Transverse colon (tissue), 3 donors: ENCODE results near the gene SHC2.

ENCODE experiments used
- POLR2A ChIP-seq: fragments of 450-650 bp; IDR thresholded peaks from one replicate; pipeline ENCODE4 v1.6.1; 2016; ENCODE audit warnings: antibody characterized with exemption, mild to moderate bottlenecking, moderate library complexity
- TF ChIP-seq, protein P1 (sequence below), 5 experiments: fragments of 200-600 bp in 3 of 5; fragments of 450-650 bp in 2 of 5; sonication (generic) in 3 of 5; IDR thresholded peaks; 1 replicate in 2 of 5; 2 replicates in 3 of 5; pipeline ENCODE4 v1.5.1; 2016 to 2017; ENCODE audit warnings: antibody characterized with exemption in 5 of 5, inconsistent platforms in 3 of 5, mild to moderate bottlenecking in 2 of 5, moderate library complexity in 1 of 5

- TF ChIP-seq, protein P1, sequence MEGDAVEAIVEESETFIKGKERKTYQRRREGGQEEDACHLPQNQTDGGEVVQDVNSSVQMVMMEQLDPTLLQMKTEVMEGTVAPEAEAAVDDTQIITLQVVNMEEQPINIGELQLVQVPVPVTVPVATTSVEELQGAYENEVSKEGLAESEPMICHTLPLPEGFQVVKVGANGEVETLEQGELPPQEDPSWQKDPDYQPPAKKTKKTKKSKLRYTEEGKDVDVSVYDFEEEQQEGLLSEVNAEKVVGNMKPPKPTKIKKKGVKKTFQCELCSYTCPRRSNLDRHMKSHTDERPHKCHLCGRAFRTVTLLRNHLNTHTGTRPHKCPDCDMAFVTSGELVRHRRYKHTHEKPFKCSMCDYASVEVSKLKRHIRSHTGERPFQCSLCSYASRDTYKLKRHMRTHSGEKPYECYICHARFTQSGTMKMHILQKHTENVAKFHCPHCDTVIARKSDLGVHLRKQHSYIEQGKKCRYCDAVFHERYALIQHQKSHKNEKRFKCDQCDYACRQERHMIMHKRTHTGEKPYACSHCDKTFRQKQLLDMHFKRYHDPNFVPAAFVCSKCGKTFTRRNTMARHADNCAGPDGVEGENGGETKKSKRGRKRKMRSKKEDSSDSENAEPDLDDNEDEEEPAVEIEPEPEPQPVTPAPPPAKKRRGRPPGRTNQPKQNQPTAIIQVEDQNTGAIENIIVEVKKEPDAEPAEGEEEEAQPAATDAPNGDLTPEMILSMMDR (IDR thresholded peaks at IDR 0.05): no peak
- TF ChIP-seq POLR2A: no peak
Measured at GRCh38 chr19:443005-443404, 17.8 kb downstream of the SHC2 start.
